HepG2 (cell line): Measurements from ENCODE around the gene MCM8. TPM values are rescaled to one million over a fixed set of nuclear protein-coding genes. Genes with fewer than 3 reads are reported as not detected.

Experiments used
- ATAC-seq: fragments of 200-7000 bp; cut with Tn5 transposase; 3 replicates; pipeline ENCODE4 v1.9.1; 2020; ENCODE audit warnings: mild to moderate bottlenecking, moderate library complexity
- BruUV-seq: library from RNA; stranded (reverse); fragments of 400-500 nt; replicated peaks from 2 replicates; lab custom pipeline; 2021; lab: Mats Ljungman, UMichigan
- CTCF ChIA-PET: fragments of 300-600 bp; formaldehyde crosslinking; extraction: SDS; loops from one replicate; lab custom pipeline; 2021; ENCODE audit warnings: low total read pairs, inconsistent platforms, low intra/inter-chr PET ratio; lab: Yijun Ruan, JAX
- POLR2A ChIA-PET: fragments of 350-600 bp; sonication (Branson Sonifier 250); formaldehyde crosslinking; loops from one replicate; lab custom pipeline; 2020; ENCODE audit warnings: antibody characterized with exemption, inconsistent platforms; lab: Yijun Ruan, JAX
- DNase-seq: peaks from one replicate; pipeline ENCODE4 v3.0.0-alpha.2; 2015; ENCODE audit warnings: low spot score
- FAIRE-seq: peaks from 3 replicates; lab custom pipeline; 2011; peaks lifted over from hg19 to GRCh38; lab: Jason Lieb, UNC
- H2AFZ ChIP-seq: one replicate; pipeline ENCODE4 v1.6.1; 2011; ENCODE audit warnings: low read length, inconsistent platforms
- H3K27ac ChIP-seq: fragments of 300-600 bp; 3 replicates; pipeline ENCODE4 v1.8.0; 2011; ENCODE audit warnings: mixed run types, mild to moderate bottlenecking, mixed read lengths, low read length, inconsistent platforms; ENCODE audit not compliant: insufficient read depth; ENCODE audit errors: extremely low read length
- H3K27me3 ChIP-seq, 2 experiments: fragments of 200-600 bp in 1 of 2; 2 replicates in 1 of 2; 3 replicates in 1 of 2; pipeline versions ENCODE4 v1.6.0 to v1.8.0; 2011; ENCODE audit warnings: low read length in 2 of 2, mild to moderate bottlenecking in 2 of 2, moderate library complexity in 2 of 2, inconsistent platforms in 1 of 2; ENCODE audit not compliant: insufficient read depth in 2 of 2, control insufficient read depth in 1 of 2
- H3K36me3 ChIP-seq, 2 experiments: fragments of 200-600 bp in 1 of 2; replicated peaks in 1 of 2; 2 replicates in 1 of 2; 3 replicates in 1 of 2; pipeline versions ENCODE4 v1.5.1 to v1.8.0; 2011; ENCODE audit warnings: low read length in 2 of 2, inconsistent platforms in 1 of 2; ENCODE audit not compliant: insufficient read depth in 2 of 2, control insufficient read depth in 1 of 2
- H3K4me1 ChIP-seq: 2 replicates; pipeline ENCODE4 v1.5.1; 2012; ENCODE audit warnings: low read length, inconsistent platforms; ENCODE audit not compliant: insufficient read depth
- H3K4me2 ChIP-seq: 2 replicates; pipeline ENCODE4 v1.6.0; 2011; ENCODE audit warnings: low read depth, low read length, inconsistent platforms
- H3K4me3 ChIP-seq, 3 experiments: fragments of 200-600 bp in 1 of 3; sonication (generic), shearing (Covaris generic) in 1 of 3; replicated peaks in 1 of 3; 2 replicates each; pipeline ENCODE4 v1.5.1; 2011 to 2016; ENCODE audit warnings: low read length in 3 of 3, inconsistent platforms in 2 of 3, low read depth in 2 of 3, mild to moderate bottlenecking in 2 of 3, control low read depth in 1 of 3, mixed read lengths in 1 of 3; ENCODE audit not compliant: insufficient read depth in 1 of 3
- H3K79me2 ChIP-seq: one replicate; pipeline ENCODE4 v1.6.1; 2011; ENCODE audit warnings: low read length, inconsistent platforms; ENCODE audit not compliant: insufficient read depth
- H3K9ac ChIP-seq: 2 replicates; pipeline ENCODE4 v1.6.0; 2011; ENCODE audit warnings: mild to moderate bottlenecking, low read depth, low read length, inconsistent platforms; ENCODE audit not compliant: insufficient read depth
- H3K9me3 ChIP-seq: 2 replicates; pipeline ENCODE4 v1.5.1; 2012; ENCODE audit warnings: mild to moderate bottlenecking, low read length
- H4K20me1 ChIP-seq: 2 replicates; pipeline ENCODE4 v1.6.0; 2011; ENCODE audit warnings: inconsistent platforms, mild to moderate bottlenecking, low read length, moderate library complexity; ENCODE audit not compliant: insufficient read depth
- CC2D1A ChIP-seq: sonication (generic); formaldehyde crosslinking; IDR thresholded peaks from 2 replicates; pipeline ENCODE4 v1.8.1; 2023; ENCODE audit warnings: mild to moderate bottlenecking, missing genetic modification reagents
- GPN1 ChIP-seq: sonication (generic); formaldehyde crosslinking; IDR thresholded peaks from 2 replicates; pipeline ENCODE4 v1.5.1; 2020; ENCODE audit warnings: missing genetic modification reagents, borderline replicate concordance
- HOXA9 ChIP-seq: sonication (generic); formaldehyde crosslinking; IDR thresholded peaks from 2 replicates; pipeline ENCODE4 v1.8.1; 2022; ENCODE audit warnings: missing genetic modification reagents, mild to moderate bottlenecking, moderate library complexity, borderline replicate concordance
- MATR3 ChIP-seq: sonication (generic); formaldehyde crosslinking; IDR thresholded peaks from 2 replicates; pipeline ENCODE4 v1.4.0; 2020; ENCODE audit warnings: missing genetic modification reagents
- MEIS1 ChIP-seq: sonication (generic); formaldehyde crosslinking; IDR thresholded peaks from 2 replicates; pipeline ENCODE4 v1.9.0; 2021; ENCODE audit warnings: mild to moderate bottlenecking, missing genetic modification reagents, moderate library complexity, borderline replicate concordance
- NKX3-1 ChIP-seq: sonication (generic); formaldehyde crosslinking; IDR thresholded peaks from 2 replicates; pipeline ENCODE4 v1.5.0; 2020; ENCODE audit warnings: missing genetic modification reagents
- RBM22 ChIP-seq: fragments of 200-400 bp; formaldehyde crosslinking; optimal IDR thresholded peaks from 2 replicates; pipeline ENCODE3; 2017; ENCODE audit warnings: mild to moderate bottlenecking, low read length, moderate library complexity
- SOX6 ChIP-seq, 2 experiments: fragments of 450-650 bp in 1 of 2; sonication (generic) in 1 of 2; formaldehyde crosslinking in 1 of 2; IDR thresholded peaks; 2 replicates each; pipeline versions ENCODE4 v1.4.0 to v1.6.1; 2017 to 2020; ENCODE audit warnings: antibody characterized with exemption in 1 of 2, mild to moderate bottlenecking in 1 of 2, missing genetic modification reagents in 1 of 2
- ZMYM2 ChIP-seq: sonication (generic); formaldehyde crosslinking; IDR thresholded peaks from 2 replicates; pipeline ENCODE4 v1.8.0; 2022; ENCODE audit warnings: mild to moderate bottlenecking, missing genetic modification reagents
- ZNF263 ChIP-seq: sonication (generic); formaldehyde crosslinking; IDR thresholded peaks from 2 replicates; pipeline ENCODE4 v1.4.0; 2020; ENCODE audit warnings: missing genetic modification reagents
- WGBS: methylation state at CpG from one replicate; pipeline ENCODE4 v1.1.6; 2017; ENCODE audit warnings: low lambda C conversion rate; 5-methylcytosine and 5-hydroxymethylcytosine counted together
- in situ Hi-C: cut with HindIII; loops from 2 replicates; pipeline ENCODE4 v1.10.0; 2017; ENCODE audit warnings: low pct_unique_long_range_greater_than_20kb; ENCODE audit not compliant: extremely low pct_ligation_motif_present
- intact Hi-C: fragments of 100-400 bp; cut with micrococcal nuclease; formaldehyde crosslinking; loops from one replicate; pipeline ENCODE4 v1.10.0; 2022; ENCODE audit not compliant: unreplicated experiment
- polyA plus RNA-seq, 8 experiments: library from polyadenylated mRNA; depleted of rRNA in 3 of 8; stranded (reverse) in 7 of 8; unstranded in 1 of 8; fragments of >200 nt; fragmentation: Illumina TruSeq in 4 of 8; extraction: Trizol in 4 of 8; gene quantifications; 2 replicates each; pipeline versions ENCODE4 v1.2.1 to v1.2.3, GENCODE V29; 2011 to 2016; ENCODE audit warnings: low read depth in 4 of 8, missing spikeins in 1 of 8, mixed read lengths in 1 of 8; ENCODE audit not compliant: insufficient read depth in 1 of 8
- total RNA-seq, 5 experiments: library from RNA; depleted of rRNA; stranded (reverse); fragments of >200 nt; fragmentation: Illumina TruSeq; extraction: Trizol; gene quantifications; 2 replicates each; pipeline ENCODE4 v1.2.3, GENCODE V29; 2016; ENCODE audit warnings: low read depth in 1 of 5
- TF ChIP-seq, protein P1 (sequence below): sonication (generic); formaldehyde crosslinking; conservative IDR thresholded peaks from 2 replicates; pipeline ENCODE4 v1.8.1; 2023; ENCODE audit warnings: missing genetic modification reagents
- TF ChIP-seq, protein P2 (sequence below): sonication (generic); formaldehyde crosslinking; IDR thresholded peaks from 2 replicates; pipeline ENCODE4 v1.4.0; 2020; ENCODE audit warnings: missing genetic modification reagents
- TF ChIP-seq, protein P3 (sequence below): sonication (generic); formaldehyde crosslinking; conservative IDR thresholded peaks from 2 replicates; pipeline ENCODE4 v1.4.0; 2020; ENCODE audit warnings: mild to moderate bottlenecking, missing genetic modification reagents, moderate library complexity

MCM8 gene
- total and polyA plus RNA-seq, 2 of the 13 experiments (the other 11 are each of a cell fraction or from before 2014, with no cell fraction given), result 11.5 to 59.3 TPM

DNA sequence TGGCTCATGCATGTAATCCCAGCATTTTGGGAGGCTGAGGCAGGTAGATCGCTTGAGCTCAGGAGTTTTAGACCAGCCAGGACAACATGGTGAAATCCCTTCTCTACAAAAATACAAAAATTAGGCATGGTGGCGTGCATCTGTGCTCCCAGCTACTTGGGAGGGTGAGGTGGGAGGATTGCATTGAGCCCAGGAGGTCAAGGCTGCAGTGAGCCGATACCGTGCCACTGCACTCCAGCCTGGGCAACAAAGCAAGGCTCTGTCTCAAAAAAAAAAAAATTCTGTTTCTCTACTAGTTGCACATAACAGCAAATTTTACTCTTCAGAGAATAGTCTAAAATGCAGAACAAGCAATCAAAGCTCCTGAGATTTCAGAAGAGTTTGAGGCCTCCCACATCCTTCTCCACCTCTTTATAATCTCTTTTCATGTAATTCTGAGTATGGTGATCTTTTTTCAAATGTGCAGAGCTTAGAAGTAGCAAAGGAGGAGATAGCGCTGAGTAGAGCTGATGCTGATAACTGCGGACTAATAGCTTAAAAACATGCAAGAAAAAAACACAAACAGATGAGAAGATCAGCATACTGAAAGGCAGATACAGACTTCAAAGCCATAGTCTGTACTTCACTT, 80.1 kb downstream of the MCM8 start:
- Histone ChIP-seq H3K36me3 (peaks cover 21 to 67% of the 10 kb centered on the region in 2 experiments), H3K4me2 (no peak overlapping the region), H3K9me3 (no peaks in the 10 kb centered on the region), H3K4me1 (peaks cover 5% of the 10 kb centered on the region), H3K27ac (no peak overlapping the region), H3K79me2 (peaks cover 30% of the 10 kb centered on the region), H3K9ac (no peak overlapping the region), H4K20me1 (peaks cover 21% of the 10 kb centered on the region), H2AFZ (no peak overlapping the region), H3K4me3 (no peak overlapping the region), H3K27me3 (no peaks in the 10 kb centered on the region)
- no TSS peak for BruUV-seq
- no peak for DNase-seq
- ChIA-PET CTCF (no interaction called here), POLR2A (interaction anchor here (1.1 to 1.9 kb wide), 2 partner anchors 17 to 23 kb away, joined by 7 read pairs; no protein-coding TSS in a partner anchor)
- in situ Hi-C loops, result no loop called here
- ATAC-seq, result peak; percentile 38
- intact Hi-C loops, result no loop called here
- FAIRE-seq, result no peak
- WGBS, result 83% methylated on average over 6 of the region's 6 CpGs
- TF ChIP-seq ZNF263 (CRISPR knock-in tag) (0 out of 2 replicates have a peak, but pooled peaks have one; percentile 42), GPN1 (no peak), NKX3-1 (CRISPR knock-in tag) (no peak), SOX6 (IDR thresholded peaks at IDR 0.05) (no peak), SOX6 (CRISPR knock-in tag; IDR thresholded peaks at IDR 0.05) (no peak), MATR3 (CRISPR knock-in tag) (no peak), CC2D1A (no peak), ZMYM2 (no peak), HOXA9 (CRISPR knock-in tag) (no peak), RBM22 (peak; percentile 26), MEIS1 (CRISPR knock-in tag) (no peak)
- TF ChIP-seq, protein P1, sequence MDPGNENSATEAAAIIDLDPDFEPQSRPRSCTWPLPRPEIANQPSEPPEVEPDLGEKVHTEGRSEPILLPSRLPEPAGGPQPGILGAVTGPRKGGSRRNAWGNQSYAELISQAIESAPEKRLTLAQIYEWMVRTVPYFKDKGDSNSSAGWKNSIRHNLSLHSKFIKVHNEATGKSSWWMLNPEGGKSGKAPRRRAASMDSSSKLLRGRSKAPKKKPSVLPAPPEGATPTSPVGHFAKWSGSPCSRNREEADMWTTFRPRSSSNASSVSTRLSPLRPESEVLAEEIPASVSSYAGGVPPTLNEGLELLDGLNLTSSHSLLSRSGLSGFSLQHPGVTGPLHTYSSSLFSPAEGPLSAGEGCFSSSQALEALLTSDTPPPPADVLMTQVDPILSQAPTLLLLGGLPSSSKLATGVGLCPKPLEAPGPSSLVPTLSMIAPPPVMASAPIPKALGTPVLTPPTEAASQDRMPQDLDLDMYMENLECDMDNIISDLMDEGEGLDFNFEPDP (CRISPR knock-in tag), result 0 out of 2 replicates have a peak, but pooled peaks have one; percentile 32
- TF ChIP-seq, protein P2, sequence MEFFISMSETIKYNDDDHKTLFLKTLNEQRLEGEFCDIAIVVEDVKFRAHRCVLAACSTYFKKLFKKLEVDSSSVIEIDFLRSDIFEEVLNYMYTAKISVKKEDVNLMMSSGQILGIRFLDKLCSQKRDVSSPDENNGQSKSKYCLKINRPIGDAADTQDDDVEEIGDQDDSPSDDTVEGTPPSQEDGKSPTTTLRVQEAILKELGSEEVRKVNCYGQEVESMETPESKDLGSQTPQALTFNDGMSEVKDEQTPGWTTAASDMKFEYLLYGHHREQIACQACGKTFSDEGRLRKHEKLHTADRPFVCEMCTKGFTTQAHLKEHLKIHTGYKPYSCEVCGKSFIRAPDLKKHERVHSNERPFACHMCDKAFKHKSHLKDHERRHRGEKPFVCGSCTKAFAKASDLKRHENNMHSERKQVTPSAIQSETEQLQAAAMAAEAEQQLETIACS (CRISPR knock-in tag), result no peak
- TF ChIP-seq, protein P3, sequence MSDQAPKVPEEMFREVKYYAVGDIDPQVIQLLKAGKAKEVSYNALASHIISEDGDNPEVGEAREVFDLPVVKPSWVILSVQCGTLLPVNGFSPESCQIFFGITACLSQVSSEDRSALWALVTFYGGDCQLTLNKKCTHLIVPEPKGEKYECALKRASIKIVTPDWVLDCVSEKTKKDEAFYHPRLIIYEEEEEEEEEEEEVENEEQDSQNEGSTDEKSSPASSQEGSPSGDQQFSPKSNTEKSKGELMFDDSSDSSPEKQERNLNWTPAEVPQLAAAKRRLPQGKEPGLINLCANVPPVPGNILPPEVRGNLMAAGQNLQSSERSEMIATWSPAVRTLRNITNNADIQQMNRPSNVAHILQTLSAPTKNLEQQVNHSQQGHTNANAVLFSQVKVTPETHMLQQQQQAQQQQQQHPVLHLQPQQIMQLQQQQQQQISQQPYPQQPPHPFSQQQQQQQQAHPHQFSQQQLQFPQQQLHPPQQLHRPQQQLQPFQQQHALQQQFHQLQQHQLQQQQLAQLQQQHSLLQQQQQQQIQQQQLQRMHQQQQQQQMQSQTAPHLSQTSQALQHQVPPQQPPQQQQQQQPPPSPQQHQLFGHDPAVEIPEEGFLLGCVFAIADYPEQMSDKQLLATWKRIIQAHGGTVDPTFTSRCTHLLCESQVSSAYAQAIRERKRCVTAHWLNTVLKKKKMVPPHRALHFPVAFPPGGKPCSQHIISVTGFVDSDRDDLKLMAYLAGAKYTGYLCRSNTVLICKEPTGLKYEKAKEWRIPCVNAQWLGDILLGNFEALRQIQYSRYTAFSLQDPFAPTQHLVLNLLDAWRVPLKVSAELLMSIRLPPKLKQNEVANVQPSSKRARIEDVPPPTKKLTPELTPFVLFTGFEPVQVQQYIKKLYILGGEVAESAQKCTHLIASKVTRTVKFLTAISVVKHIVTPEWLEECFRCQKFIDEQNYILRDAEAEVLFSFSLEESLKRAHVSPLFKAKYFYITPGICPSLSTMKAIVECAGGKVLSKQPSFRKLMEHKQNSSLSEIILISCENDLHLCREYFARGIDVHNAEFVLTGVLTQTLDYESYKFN (CRISPR knock-in tag), result no peak
